Tibial nerve (tissue), 3 donors: ENCODE data around the gene BIRC2.

Experiments
- CTCF ChIP-seq, 5 experiments: fragments of 200-600 bp in 3 of 5; fragments of 450-650 bp in 2 of 5; sonication (generic) in 3 of 5; IDR thresholded peaks; one replicate each; pipeline ENCODE4 v1.5.1; 2016 to 2019; ENCODE audit warnings: antibody characterized with exemption in 5 of 5, mild to moderate bottlenecking in 3 of 5, moderate library complexity in 2 of 5
- POLR2A ChIP-seq, 2 donors: fragments of 450-650 bp; IDR thresholded peaks; one replicate each; pipeline ENCODE4 v1.6.1; 2017; ENCODE audit warnings: antibody characterized with exemption in 2 of 2, mild to moderate bottlenecking in 2 of 2, moderate library complexity in 2 of 2

- TF ChIP-seq CTCF (IDR thresholded peaks at IDR 0.05), result no peak
- no peak for TF ChIP-seq POLR2A (IDR thresholded peaks at IDR 0.05)
These were observed 8.5 kb upstream of the BIRC2 start for GRCh38 chr11:102338479-102339010.
